GM12872 (cell line): ENCODE results near the gene KRT31.

Source experiments
- CTCF ChIP-seq: IDR thresholded peaks from 3 replicates; pipeline ENCODE4 v1.5.1; 2011; ENCODE audit warnings: low read depth, mild to moderate bottlenecking, low read length, moderate library complexity; ENCODE audit not compliant: insufficient read depth

The KRT31 gene

GRCh38 chr17:41406205-41406604 is 8.8 kb upstream of the KRT31 start:
- no peak for TF ChIP-seq CTCF

- TF ChIP-seq CTCF: no peak
These were observed 6.7 kb upstream of the KRT31 start for GRCh38 chr17:41404024-41404671.

GRCh38 chr17:41403404-41404023 is 6.1 kb upstream of the KRT31 start:
- TF ChIP-seq CTCF: no peak

GRCh38 chr17:41402161-41402560 is 4.8 kb upstream of the KRT31 start:
- no peak for TF ChIP-seq CTCF

- no peak for TF ChIP-seq CTCF
These were observed 1.1 kb downstream of the KRT31 start for GRCh38 chr17:41396340-41396739.

- no peak for TF ChIP-seq CTCF
These were observed 1.8 kb downstream of the KRT31 start for GRCh38 chr17:41395611-41396010.

- TF ChIP-seq CTCF: no peak
These were observed 3.0 kb downstream of the KRT31 start for GRCh38 chr17:41394254-41394996.
